GF-D8 (cell line): ENCODE results near the gene GRIN2C.
"Not testable (repeated sequence)": the region's sequence is repeated elsewhere in the genome, so short reads cannot be mapped to it uniquely, and the experiment has no call there.

Experiments
- DNase-seq: peaks from one replicate; lab custom pipeline; 2025; lab: John Stamatoyannopoulos, UW

GRIN2C gene

DNA sequence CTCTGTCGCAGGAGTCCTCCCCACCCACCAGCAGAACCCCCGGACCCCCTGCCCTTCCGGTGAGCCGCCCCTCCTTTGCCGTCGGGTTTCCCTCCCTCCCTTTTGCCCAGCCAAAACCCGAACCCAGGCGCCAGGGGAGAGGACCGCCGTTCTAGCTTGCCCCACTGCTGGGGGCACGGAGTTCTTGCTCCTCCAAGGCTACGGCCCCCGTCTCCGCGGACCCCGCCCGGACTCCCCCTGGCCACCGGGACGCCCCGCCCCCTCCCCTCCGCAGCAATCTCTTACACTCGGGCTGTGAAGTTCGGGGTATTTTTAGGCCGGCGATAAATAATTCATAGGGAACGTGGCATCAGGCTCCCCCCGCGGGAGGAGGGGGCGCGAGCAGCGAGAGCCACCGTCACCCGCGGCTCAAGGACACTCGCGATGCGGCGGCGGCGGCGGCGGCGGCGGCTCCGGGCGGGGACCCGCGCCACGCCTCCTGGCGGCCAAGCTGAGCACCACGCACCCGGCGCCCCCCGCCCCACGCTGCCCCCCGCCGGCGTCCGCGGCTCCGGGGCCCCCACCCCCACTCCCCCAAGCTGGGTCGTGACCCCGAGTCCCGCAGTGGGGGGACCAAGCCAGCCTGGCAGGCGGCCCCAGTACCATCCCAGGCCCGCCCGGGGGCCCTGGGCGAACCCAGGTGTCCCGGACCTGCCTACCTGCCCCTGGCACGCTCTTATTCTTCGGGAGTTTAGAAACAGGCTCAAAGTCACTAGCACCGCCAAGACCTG is at the start of gene GRIN2C:
TSS of gene GRIN2C (minus strand) at position 427 of the 770 bp plus-strand sequence. CDS start 4,793 bp downstream, outside the sequence.
- DNase-seq = no peak

DNA sequence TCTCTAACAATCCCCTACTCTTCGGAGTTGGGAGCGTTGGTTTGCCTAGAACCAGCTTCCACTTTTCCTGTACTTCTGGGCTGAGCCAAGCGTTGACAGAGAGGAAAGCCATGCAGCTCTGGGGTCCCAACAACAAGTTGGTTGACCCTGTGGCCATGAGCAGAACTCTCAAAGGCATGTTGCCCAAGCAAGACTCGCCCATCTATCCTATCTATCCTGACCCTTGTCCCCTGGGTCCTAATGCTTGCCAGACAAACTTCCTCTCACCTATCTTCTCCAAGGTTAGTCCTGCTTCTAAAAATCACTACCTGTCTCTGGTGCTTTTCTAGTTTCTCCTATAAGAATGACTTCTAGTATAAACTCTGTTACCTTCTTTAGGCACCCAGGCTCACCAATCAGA is 49.4 kb upstream of the GRIN2C start:
- not testable (repeated sequence) for DNase-seq

DNA sequence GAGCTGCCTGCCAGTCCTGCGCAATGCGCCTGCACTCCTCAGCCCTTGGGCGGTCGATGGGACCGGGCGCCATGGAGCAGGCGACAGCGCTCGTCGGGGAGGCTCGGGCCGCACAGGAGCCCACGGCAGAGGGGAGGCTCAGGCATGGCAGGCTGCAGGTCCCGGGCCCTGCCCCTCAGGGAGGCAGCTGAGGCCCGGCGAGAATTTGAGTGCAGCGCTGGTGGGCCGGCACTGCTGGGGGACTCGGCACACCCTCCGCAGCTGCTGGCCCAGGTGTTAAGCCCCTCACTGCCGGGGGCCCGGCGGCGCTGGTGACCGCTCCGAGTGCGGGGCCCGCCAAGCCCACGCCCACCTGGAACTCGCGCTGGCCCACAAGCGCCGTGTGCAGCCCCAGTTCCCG is 47.3 kb upstream of the GRIN2C start:
- no peak for DNase-seq

DNA sequence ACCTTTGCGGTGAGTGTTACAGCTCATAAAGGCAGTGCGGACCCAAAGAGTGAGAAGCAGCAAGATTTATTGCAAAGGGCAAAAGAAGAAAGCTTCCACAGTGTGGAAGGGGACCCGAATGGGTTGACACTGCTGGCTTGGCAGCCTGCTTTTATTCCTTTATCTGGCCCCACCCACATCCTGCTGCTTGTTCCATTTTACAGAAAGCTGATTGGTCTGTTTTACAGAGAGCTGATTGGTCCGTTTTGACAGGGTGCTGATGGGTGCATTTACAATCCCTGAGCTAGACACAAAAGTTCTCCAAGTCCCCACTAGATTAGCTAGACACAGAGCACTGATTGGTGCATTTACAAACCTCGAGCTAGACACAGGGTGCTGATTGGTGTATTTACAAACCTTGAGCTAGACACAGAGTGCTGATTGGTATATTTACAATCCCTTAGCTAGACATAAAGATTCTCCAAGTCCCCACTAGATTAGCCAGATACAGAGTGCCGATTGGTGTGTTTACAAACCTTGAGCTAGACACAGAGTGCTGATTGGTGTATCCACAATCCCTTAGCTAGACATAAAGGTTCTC is 46.6 kb upstream of the GRIN2C start:
- not testable (repeated sequence) for DNase-seq

DNA sequence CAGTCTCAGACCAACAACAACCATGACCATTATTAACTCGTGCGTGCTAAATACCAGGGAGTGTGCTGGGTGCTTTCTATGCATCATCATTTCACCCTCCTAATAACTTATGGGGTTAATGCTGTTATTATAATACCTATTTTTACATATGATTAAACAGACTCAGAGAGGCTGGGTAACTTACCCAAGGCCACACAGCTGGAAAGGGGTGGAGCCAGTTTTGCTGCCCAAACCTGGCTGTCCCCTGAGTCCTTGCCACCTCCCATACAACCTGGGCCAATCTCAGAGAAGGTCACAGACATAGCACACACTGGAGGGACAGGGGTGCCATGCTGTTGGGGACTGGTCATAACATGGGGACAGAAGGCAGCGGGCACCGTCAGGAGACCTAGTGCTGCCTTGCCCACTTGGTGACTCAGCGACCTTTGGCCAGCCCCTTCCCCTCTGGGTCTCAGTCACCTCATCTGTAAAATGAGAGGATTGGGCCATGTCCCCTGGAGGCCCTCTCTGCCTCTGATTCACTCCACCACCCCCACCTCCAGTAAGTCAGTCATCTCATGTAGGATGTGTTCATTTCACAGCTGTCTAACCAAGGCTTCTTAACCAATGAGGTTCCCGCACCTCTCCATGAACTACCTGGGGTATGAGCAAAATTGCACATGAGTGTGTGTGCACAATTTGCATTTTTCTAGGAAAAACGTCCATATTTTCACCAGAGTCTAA is 45.2 kb upstream of the GRIN2C start:
- DNase-seq = no peak

DNA sequence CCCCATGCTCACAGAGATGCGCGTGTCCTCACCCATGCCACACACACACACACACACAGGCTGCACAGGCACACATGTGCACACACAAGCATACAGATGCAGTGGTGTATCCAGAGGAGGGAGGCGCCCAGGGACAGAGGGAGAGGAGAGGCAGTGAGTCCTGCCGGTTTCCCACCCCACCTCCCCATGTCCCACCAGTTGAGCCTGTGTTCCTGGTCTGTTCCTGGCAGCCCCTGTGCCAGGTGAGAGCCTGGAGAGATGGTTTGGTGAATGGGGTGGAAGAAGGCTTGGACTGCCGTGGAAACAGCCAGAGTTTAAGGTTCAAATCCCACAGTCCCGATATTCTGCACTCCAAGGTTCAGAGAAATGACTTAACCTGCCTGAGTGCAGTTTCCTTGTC is 44.0 kb upstream of the GRIN2C start:
- DNase-seq = no peak

DNA sequence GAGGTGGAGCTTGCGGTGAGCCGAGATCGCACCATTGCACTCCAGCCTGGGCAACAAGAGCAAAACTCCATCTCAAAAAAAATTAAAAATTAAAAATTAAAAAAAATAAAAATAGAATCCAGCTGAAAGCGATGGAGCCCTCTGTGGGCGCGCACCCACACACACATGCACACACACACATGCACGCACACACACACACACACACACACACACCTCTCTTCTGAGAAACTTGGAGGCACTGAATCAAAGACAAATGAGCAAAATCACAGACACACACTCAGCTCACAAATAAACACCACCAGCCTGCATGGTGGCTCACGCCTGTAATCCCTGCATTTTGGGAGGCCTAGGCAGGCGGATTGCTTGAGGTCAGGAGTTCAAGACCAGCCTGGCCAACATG is 43.3 kb upstream of the GRIN2C start:
- DNase-seq = no peak

DNA sequence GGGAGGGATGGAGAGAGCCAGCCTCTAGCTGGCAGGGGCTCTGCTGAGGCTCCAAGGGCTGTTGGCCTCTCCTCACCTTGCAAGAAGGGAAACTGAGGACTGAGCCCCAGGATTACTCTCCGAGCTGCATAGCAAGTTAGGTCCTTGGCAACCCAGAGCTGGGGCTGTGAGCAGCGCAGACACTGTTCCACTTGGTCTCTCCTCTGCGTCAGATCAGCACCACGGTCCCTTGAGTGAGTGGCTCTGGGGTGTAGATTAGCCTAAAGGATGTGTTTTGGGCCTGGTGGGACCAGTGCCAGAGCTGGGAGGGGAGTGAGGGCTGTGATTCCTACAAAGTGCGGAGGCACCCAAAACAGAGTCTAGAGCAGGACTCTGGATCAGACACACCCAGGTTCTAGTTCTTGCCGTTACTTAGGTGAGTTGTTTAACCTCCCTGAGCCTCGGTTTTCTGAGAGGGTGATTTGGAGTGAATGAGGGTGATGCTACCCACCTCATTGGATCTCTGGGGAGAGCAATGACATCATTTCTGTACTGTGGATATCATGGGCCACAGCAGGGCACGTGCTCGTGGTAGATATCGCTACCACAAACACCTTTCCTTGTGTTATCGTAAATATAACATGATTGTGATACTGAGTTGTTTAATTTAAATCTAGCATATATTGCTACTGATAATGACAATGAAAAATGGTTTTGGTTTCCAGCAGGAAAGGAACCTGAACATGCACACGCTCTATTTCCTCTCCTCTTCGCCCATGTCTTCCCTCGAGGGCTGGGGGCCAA is 41.9 kb upstream of the GRIN2C start:
- DNase-seq = no peak

DNA sequence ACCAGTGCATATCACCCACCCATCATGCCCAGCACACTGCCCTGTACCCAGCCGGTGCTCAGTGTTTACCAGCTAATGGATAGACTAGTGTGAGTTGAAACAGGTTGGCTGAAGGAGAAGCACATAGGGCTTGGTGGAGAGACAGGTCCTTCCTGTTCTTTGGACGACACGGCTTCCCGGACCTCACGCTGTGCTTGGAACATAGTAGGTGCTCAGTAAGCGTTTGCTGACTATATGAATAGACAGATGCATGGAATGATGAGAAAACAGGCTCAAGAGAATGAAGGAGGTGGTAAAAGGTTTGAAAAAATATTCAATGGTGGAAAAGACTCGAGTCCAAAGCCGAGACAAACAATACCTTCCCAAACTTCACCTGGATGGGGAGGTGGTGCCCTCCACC is 40.5 kb upstream of the GRIN2C start:
- no peak for DNase-seq

DNA sequence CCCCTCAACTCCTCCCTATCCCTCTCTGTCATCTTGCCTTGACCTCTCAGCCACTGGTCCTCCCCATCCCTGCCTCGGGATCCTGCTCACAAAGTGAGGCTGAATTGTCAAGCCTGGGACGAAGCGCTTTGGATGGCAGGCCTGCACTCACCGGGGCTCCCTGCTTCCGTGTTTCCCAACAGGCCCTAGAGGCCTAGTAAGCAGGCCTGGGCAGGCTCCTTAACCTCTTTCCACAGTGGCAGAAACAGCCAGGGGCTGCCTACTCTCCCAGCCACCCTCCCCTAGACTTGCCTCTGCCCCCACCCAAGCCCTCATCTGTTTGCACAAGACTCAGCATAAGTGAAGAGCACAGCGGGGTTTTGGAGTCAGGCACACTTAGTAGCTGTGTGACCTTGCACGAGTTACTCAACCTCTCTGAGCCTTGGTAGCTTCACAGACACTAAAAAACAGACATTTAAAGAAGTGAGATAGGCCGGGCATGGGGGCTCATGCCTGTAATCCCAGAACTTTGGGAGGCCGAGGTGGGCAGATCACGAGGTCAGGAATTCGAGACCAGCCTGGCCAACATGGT is 38.8 kb upstream of the GRIN2C start:
- DNase-seq = no peak

DNA sequence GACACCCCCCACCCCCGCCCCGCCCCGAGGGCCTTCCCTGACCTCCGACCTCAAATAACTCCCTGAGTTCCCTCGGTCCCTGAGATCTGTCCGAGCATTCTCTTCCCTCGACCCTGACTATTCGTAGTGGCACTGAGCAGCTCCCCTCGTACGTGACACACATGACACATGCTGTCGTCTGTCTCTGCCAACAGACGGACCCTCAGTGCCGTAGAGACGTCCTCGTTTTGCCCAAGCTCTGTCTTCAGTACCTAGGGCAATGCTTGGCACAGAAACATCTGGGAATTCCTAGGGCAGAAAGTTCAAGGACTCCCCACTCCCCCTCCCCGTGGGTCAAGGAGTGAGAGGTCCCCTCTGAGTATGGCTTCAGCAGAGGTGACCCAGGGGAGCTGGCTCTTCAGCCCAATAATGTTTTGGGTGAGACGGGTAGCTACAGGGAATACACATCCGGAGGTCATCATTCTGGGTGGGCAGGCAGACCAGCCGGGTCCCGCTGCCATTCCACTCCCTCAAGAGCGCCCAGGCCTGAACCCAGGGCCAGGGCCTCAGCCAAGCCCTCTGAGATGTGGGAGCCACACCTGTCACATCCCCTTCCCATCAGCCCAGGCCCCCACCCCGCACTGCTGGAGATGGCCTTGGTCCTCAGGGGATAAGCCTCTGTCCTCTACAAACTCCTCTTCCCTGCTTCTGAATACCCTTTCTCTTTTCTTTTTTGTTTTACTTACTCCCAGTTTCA is 34.4 kb upstream of the GRIN2C start:
- DNase-seq = no peak

DNA sequence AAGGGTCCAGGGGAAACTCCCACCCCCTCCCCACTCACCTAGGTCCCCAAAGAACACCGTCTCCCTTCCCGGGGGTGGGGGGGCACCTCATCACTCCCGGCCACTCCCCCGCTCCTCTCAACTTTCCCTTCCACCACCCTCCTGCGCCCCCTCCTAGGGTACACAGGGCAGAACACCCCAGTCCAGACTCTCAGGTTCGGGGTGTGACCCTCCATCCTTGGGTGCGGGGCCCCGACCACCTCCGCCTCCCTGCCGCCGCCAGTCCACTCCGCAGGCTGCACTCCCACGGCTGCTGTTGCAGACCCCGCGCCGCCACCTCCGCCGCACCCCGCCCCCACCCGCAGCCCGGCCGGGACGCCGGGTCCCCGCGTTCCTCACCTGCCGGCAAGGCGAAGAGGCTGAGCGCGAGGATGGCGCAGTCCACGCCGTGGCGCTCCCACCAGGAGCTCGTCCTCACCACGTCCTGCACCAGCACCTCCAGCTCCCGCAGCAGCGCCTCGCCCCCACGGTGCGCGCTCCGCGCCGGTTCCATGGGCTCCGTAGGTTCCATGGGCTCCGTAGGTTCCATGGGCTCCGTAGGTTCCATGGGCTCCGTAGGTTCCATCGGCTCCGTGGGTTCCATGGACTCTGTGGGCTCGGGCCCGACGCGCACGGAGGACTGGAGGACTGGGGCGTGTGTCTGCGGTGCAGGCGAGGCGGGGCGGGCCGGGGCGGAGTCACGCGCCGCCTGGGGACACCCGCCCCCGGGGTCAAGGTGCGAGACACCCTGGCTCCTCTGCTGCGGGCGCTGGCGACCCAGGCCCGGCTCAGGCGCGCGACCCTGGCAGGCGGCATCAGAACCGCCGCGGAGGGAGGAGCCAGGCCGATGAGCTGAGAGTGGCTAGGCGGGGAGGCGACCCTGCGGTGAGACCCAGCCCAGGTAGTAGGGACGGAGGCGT is 33.6 kb upstream of the GRIN2C start, which contains the start of gene FADS6:
TSS of gene FADS6 (minus strand) at position 660 of the 938 bp plus-strand sequence. CDS start at position 622, 38 bp downstream.
- DNase-seq = no peak

DNA sequence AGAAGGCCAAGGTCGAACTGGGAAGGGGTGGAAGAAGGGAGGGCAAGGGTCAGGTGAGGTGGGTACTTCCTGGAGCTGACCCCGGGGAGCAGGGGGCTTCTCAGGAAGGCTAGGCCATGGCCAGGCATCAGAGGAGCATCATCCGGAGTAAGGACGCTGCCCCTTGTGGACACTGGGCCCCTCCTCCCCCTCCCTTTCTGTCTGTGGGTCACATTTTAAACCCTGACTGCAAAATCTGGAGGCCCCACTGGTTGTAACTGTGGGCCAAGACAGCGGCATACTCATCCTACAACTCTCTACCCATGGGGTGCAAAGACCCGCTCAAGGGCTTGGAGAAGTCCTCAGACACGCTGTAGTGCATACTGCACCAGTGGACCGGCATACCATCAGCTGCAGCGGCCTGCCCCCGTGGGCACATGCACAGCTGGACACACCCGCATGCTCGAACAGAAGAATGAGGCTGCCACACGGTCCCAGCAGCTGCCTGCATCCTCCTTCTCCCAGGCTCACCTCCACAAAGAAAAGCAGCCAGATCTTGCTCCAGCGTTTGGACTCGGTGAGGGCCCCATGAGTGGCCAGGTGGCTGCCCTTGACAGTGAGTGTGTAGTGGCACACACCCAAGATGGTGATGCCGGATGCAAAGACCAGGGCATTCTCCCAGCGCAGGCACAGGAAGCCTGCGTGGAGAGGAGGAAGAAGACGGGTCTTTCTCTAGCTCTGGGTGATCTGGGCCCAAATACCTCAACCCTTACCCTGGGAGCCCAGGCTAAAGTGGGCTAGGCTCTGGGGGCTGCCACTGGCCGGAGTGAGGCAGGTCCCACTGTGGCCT is 32.5 kb upstream of the GRIN2C start:
- DNase-seq = no peak

DNA sequence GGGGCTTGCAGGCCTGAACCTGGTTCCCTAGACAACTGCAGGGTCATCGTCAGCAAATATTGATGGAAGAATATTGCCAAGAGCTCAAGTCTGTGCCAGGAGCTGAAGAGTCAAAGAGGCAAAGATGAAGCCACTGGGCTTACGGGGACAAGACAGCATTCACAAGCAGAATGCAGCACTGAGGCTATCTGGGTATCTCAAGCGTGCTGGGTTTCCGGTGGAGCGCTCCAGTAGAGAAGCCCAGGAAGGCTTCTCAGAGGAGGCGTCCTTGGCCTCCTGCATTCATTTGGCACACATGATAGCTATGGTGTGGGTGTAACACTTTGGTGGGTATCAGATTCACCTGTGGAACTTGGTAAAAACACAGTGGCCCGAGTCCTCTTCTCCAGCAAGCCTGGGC is 30.9 kb upstream of the GRIN2C start:
- no peak for DNase-seq

DNA sequence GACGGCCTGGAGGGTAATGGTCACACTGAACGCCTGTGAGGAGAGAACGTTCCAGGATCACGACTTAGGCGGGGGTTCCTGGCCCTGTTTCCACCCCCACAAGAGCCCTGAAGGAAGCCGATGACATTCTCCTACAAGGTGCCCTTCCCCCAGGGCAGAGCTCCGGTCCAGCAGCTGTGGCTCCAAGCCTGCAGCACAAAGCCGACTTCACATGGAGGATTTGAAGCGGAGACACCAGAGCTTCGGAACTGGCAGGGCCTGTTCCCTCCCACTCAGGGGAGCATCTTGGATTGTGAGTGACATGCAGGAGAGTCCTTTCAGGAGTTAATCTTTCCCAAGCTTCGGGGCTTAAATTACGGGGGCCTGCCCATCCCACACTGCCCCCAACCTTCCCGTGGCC is 28.8 kb upstream of the GRIN2C start:
- DNase-seq = no peak

DNA sequence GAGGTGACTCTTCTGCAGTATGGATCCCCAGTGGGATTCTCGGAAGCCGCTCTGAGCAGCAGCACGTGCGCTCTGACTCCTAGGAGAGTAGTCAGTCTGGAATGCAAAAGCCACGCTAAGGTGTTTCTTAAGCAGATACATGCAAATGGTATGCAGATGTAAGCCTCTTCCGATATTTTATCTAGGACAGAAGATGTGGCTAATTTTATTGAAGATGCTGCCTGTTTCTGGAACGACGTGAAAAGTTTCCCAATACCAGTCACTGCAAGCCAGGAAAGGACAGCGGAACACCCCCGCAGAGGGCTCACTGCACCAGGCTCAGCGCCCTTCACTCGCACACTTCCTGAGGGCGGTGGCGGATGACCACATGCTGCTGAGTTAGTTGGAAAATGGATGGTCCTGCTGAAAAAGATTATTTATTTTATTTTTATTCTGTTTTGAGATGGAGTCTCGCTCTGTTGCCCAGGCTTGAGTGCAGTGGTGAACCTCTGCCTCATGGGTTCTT is 23.6 kb upstream of the GRIN2C start:
- no peak for DNase-seq

DNA sequence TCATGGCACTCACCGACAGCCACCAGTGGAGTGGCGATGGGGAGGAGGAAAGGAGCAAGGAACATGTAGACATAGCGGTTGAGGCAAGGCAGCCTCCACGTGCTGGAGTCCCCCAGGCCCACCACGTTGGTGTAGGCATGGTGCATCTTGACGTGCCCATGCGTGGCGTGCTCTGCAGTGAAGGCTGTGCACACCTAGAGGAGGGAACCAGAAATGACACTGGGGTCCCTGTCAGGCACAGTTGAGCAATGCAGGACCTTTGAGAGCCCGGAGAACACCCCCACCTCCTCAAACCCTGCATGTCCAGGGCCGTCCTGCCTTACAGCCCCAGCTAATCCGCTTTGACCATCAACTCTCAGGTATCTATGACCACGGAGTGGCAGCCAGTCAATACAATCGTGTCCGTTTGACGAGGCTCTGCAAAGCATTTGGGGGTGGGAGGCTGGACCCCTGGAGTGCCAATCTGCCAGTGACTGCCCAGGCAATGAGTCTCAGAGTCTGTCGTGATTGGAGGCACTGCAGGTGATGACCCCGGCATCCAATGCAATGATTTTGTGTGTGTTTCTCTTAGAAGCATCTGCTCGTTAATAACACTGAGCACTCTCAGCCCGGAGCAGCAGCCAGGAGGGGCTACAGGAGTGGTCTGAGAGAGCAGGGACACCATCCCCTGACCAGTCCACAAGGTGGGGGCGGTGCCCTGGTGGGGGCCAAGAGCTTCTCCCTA is 23.0 kb upstream of the GRIN2C start:
- no peak for DNase-seq

DNA sequence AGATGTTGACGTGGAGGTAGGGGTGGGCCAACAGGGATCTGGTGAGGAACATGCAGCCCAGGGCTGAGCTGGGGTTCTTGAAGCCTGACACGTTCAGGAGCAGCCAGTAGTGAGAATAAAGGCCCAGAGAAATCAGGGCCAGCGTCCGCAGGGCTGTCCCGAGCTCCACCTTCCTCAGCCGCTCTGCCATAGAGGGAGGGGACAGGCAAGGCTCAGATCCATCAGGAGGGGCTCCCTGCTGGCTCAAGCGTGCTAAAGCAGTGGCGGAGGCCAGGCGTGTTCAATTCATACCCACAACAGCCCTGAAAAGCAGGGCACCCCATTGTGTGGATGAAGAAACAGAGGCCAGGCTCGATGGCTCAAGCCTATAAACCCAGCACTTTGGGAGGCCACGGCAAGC is 21.4 kb upstream of the GRIN2C start:
- no peak for DNase-seq
